Measurements from ENCODE around the gene OGN.

DNA sequence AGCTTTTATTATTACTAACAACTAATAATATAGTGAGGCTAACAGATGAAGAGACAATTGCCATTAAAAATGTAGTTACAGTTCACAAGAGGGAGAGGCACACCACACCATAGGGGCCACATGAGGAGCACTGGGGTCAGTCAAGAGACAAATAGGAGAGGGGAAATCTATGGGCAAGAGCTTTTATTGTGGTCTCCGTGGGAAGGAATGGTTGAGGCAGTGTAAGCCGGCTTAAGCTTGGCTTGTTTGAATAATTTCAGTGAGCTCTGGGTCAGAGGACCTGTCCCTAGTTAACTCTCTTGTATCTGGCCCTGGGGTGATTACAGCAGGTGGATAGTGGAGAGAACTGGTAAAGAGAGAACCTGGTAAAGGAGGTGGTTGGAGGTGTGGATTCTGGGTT, 35.3 kb downstream of the OGN start:
- TF ChIP-seq POLR2A (IDR thresholded peaks at IDR 0.05; ENCODE audit: low read depth, low read length) (no peak), CHD1 (IDR thresholded peaks at IDR 0.05; ENCODE audit: low read depth, low read length) (no peak), NRF1 (conservative IDR thresholded peaks at IDR 0.05; ENCODE audit: low read depth, low read length) (no peak), EP300 (IDR thresholded peaks at IDR 0.05; ENCODE audit: borderline replicate concordance in 1 of 2, control insufficient read depth in 1 of 2, low read depth in 2 of 2, low read length in 2 of 2) (no peak)
- TF ChIP-seq, protein P1, sequence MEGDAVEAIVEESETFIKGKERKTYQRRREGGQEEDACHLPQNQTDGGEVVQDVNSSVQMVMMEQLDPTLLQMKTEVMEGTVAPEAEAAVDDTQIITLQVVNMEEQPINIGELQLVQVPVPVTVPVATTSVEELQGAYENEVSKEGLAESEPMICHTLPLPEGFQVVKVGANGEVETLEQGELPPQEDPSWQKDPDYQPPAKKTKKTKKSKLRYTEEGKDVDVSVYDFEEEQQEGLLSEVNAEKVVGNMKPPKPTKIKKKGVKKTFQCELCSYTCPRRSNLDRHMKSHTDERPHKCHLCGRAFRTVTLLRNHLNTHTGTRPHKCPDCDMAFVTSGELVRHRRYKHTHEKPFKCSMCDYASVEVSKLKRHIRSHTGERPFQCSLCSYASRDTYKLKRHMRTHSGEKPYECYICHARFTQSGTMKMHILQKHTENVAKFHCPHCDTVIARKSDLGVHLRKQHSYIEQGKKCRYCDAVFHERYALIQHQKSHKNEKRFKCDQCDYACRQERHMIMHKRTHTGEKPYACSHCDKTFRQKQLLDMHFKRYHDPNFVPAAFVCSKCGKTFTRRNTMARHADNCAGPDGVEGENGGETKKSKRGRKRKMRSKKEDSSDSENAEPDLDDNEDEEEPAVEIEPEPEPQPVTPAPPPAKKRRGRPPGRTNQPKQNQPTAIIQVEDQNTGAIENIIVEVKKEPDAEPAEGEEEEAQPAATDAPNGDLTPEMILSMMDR (IDR thresholded peaks at IDR 0.05 in 2 of 3, conservative IDR thresholded peaks at IDR 0.05 in 1 of 3; ENCODE audit: control insufficient read depth in 2 of 3, extremely low read depth in 1 of 3, insufficient read depth in 1 of 3, low read depth in 3 of 3, low read length in 3 of 3) = no peak

Data from GM12878 (cell line).